Heart left ventricle (tissue), 16 donors: ENCODE measurements around the gene PFKFB4. TPM values are rescaled to one million over a fixed set of nuclear protein-coding genes. Genes with fewer than 3 reads are reported as not detected.
"Not testable (repeated sequence)": the region's sequence is repeated elsewhere in the genome, so short reads cannot be mapped to it uniquely, and the experiment has no call there.

ENCODE experiments used
- ATAC-seq, 4 donors: fragments of 200-7000 bp; cut with Tn5 transposase; one replicate each; pipeline ENCODE4 v1.9.1; 2020 to 2022; ENCODE audit warnings: moderate library complexity in 4 of 4, mild to moderate bottlenecking in 3 of 4, moderate number of reproducible peaks in 1 of 4
- DNase-seq, 5 donors: peaks; one replicate each; pipeline ENCODE4 v3.0.0-alpha.2; 2020
- H3K27ac ChIP-seq, 12 donors: fragments of 200-600 bp; sonication (generic) in 4 of 12; one replicate each; pipeline versions ENCODE4 v1.5.0 to v1.8.0; 2016 to 2022; ENCODE audit warnings: mild to moderate bottlenecking in 2 of 12
- H3K27me3 ChIP-seq, 9 donors: fragments of 200-600 bp; sonication (generic) in 2 of 9; one replicate each; pipeline versions ENCODE4 v1.5.1 to v1.8.0; 2016 to 2022; ENCODE audit warnings: mild to moderate bottlenecking in 3 of 9
- H3K36me3 ChIP-seq, 9 donors: fragments of 200-600 bp; sonication (generic) in 2 of 9; one replicate each; pipeline versions ENCODE4 v1.5.0 to v1.8.0; 2018 to 2022; ENCODE audit warnings: mild to moderate bottlenecking in 2 of 9
- H3K4me1 ChIP-seq, 12 donors: fragments of 200-600 bp; sonication (generic) in 4 of 12; one replicate each; pipeline versions ENCODE4 v1.5.0 to v1.8.0; 2016 to 2022; ENCODE audit warnings: mild to moderate bottlenecking in 3 of 12
- H3K4me3 ChIP-seq, 12 donors: fragments of 200-600 bp; sonication (generic) in 4 of 12; one replicate each; pipeline versions ENCODE4 v1.5.0 to v1.8.0; 2017 to 2022; ENCODE audit warnings: mild to moderate bottlenecking in 9 of 12, moderate library complexity in 4 of 12
- H3K9me3 ChIP-seq, 12 donors: fragments of 200-600 bp; sonication (generic) in 4 of 12; one replicate each; pipeline versions ENCODE4 v1.5.0 to v1.8.0; 2016 to 2022; ENCODE audit warnings: mild to moderate bottlenecking in 1 of 12
- POLR2A ChIP-seq, 2 donors: fragments of 450-650 bp; IDR thresholded peaks; one replicate each; pipeline ENCODE4 v1.6.1; 2017; ENCODE audit warnings: antibody characterized with exemption in 2 of 2, mild to moderate bottlenecking in 2 of 2, moderate library complexity in 2 of 2
- WGBS, 4 donors: extraction: QIAGEN DNeasy Blood & Tissue Kit in 2 of 4; methylation state at CpG; one replicate each; pipeline versions ENCODE4 v1.1.5 to v1.1.7; 2013 to 2018; 5-methylcytosine and 5-hydroxymethylcytosine counted together
- intact Hi-C, 10 donors: fragments of 100-400 bp; cut with DNase I; formaldehyde crosslinking; loops; one replicate each; pipeline versions ENCODE4 v1.11.1 to v1.14.2; 2022
- polyA plus RNA-seq, 2 donors: library from polyadenylated mRNA; stranded (reverse); fragments of 200-250 nt; gene quantifications; one replicate each; pipeline ENCODE4 v1.2.3, GENCODE V29; 2013
- total RNA-seq, 9 donors: library from RNA; depleted of rRNA in 2 of 9; stranded (reverse); fragments of >200 nt in 2 of 9; fragmentation: NEBNext Ultra II Directional in 3 of 9; extraction: Animal tissue kit (Norgen Biotek cat#: 25700) in 3 of 9; gene quantifications; one replicate each; pipeline versions ENCODE4 v1.1.0 to v1.2.4, GENCODE V29; 2016 to 2023
- TF ChIP-seq, protein P1 (sequence below), 12 donors: fragments of 200-600 bp; sonication (generic) in 4 of 12; IDR thresholded peaks; one replicate each; pipeline versions ENCODE4 v1.5.0 to v1.8.0; 2018 to 2022; ENCODE audit warnings: antibody characterized with exemption in 12 of 12, mild to moderate bottlenecking in 5 of 12
- donor health status: ischemic (EF 13 %, LVEDD 7.1; RV severe dilation, severe dysfunction).
- donor health status: healthy with polysubstance abuse.
- donor health status: DM: no; HTN: yes; CAD: no.
- donor health status: DM: no; HTN: no; CAD: no.
- donor health status: ischemic (EF 25% LVEDD 6.9; RV normal size, moderate dysfunction).
- donor health status: ischemic (EF 25% LVEDD 5.7; RV mildly dilated, moderate dysfunction).
- donor health status: healthy.
- donor health status: DM: yes; HTN: yes; CAD: no.
- donor health status: ischemic (EF 35%, LVEDD 5.7; RV mildly dilated, moderate dysfunction).
- donor health status: nonischemic (EF 11% LVEDD 7.7; RV severe dilation, severe dysfunction).
- donor health status: DM: yes; HTN: yes; CAD: no.
- donor health status: PGD.
- donor health status: ischemic (EF 29% LVEDD 5.4; RV normal size, mild dysfunction).
- donor health status: nonischemic (EF 23%, LVEDD 6.1; RV moderate dilation, normal function).

The PFKFB4 gene
- total and polyA plus RNA-seq, 11 donors: 0.44 to 9.1 (median 1.2) TPM

DNA sequence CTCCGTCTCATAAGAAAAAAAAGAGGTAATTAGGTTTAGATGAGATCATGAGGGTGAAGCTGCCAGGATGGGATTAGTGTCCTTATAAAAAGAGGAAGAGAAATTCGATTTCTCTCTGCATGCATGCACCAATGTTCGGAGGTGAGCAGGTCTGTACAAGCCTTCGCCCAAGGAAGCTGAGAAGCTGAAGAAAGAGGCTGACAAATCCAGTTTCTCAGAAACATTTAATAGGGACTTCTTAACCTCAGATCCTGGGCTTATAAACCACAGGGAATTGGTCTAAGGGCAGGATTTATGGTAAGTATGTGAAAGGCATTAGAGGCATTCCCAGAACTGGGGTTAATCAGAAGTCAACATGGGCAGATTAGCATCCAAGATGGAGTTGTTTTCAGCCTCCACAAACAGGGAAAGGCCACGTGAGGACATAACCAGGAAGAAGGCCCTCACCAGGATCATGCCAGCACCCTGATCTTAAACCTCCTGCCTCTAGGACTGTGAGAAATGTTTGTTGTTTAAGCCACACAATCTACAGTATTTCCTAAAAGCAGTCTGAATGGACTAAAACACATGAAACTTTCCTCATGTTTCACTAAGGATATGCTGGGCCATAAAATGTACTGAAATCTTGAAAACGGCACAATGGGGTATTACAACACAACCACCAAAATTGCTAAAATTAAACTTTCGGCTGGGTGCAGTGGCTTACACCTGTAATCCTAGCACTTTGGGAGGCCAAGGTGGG is 64.0 kb downstream of the PFKFB4 start:
- ATAC-seq (no peak), DNase-seq (no peak)
- TF ChIP-seq, protein P1, sequence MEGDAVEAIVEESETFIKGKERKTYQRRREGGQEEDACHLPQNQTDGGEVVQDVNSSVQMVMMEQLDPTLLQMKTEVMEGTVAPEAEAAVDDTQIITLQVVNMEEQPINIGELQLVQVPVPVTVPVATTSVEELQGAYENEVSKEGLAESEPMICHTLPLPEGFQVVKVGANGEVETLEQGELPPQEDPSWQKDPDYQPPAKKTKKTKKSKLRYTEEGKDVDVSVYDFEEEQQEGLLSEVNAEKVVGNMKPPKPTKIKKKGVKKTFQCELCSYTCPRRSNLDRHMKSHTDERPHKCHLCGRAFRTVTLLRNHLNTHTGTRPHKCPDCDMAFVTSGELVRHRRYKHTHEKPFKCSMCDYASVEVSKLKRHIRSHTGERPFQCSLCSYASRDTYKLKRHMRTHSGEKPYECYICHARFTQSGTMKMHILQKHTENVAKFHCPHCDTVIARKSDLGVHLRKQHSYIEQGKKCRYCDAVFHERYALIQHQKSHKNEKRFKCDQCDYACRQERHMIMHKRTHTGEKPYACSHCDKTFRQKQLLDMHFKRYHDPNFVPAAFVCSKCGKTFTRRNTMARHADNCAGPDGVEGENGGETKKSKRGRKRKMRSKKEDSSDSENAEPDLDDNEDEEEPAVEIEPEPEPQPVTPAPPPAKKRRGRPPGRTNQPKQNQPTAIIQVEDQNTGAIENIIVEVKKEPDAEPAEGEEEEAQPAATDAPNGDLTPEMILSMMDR (IDR thresholded peaks at IDR 0.05): no peak
- no peak for TF ChIP-seq POLR2A (IDR thresholded peaks at IDR 0.05)
- 87 to 92% (median 89%) methylated on average over 7 of the region's 7 CpGs for WGBS, 4 donors
- no peak overlapping the region for H3K4me3 ChIP-seq
- no peaks in the 10 kb centered on the region for H3K9me3 ChIP-seq
- intact Hi-C loops: no loop called here
- no peak overlapping the region for H3K27ac ChIP-seq
- H3K27me3 ChIP-seq: no peaks in the 10 kb centered on the region
- H3K4me1 ChIP-seq: no peaks in the 10 kb centered on the region
- H3K36me3 ChIP-seq: peaks cover 0 to 66% (median 21%) of the 10 kb centered on the region in 9 donors

DNA sequence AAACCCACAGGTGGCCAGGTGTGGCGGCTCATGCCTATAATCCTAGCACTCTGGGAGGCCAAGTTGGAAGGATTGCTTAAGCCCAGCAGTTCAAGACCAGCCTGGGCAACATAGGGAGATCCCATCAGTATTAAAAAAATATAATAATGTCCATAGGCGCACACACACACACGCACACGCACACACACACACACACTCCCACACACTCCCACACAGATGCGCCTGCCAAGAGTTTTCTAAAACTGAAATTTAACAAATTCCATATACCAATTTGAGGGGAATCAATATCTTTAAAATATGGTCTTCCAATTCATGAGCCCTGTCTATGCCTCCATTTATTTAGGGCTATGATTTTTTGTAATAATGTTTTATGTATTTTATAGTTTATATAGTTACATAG is 69.7 kb downstream of the PFKFB4 start:
- WGBS, 4 donors: 88 to 92% (median 91%) methylated on average over 5 of the region's 5 CpGs
- peaks cover 0 to 16% (median 0%) of the 10 kb centered on the region in 9 donors for H3K36me3 ChIP-seq
- H3K4me1 ChIP-seq: no peaks in the 10 kb centered on the region
- H3K27ac ChIP-seq: no peak overlapping the region
- H3K27me3 ChIP-seq: no peaks in the 10 kb centered on the region
- intact Hi-C loops: no loop called here
- no peak overlapping the region for H3K4me3 ChIP-seq
- no peaks in the 10 kb centered on the region for H3K9me3 ChIP-seq
- no peak for TF ChIP-seq POLR2A (IDR thresholded peaks at IDR 0.05)
- TF ChIP-seq, protein P1 (IDR thresholded peaks at IDR 0.05): no peak
- DNase-seq: no peak
- ATAC-seq: no peak

DNA sequence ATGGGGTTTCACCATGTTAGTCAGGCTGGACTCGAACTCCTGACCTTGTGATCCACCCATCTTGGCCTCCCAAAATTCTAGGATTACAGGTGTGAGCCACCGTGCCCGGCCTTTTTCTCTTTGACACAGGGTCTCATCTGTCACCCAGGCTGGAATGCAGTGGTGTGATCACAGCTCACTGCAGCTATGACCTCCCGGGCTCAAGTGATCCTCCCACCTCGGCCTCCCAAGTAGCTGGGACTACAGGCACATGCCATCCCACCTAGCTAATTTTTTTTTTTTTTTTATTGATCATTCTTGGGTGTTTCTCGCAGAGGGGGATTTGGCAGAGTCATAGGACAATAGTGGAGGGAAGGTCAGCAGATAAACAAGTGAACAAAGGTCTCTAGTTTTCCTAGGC is 73.8 kb downstream of the PFKFB4 start:
- H3K27ac ChIP-seq, DNase-seq, H3K9me3 ChIP-seq, ATAC-seq, H3K27me3 ChIP-seq, H3K36me3 ChIP-seq, H3K4me3 ChIP-seq, intact Hi-C loops: not testable (repeated sequence)
- 94 to 98% (median 94%) methylated on average over 6 of the region's 6 CpGs for WGBS, 4 donors
- H3K4me1 ChIP-seq: peaks cover 0 to 15% (median 4%) of the 10 kb centered on the region in 12 donors

DNA sequence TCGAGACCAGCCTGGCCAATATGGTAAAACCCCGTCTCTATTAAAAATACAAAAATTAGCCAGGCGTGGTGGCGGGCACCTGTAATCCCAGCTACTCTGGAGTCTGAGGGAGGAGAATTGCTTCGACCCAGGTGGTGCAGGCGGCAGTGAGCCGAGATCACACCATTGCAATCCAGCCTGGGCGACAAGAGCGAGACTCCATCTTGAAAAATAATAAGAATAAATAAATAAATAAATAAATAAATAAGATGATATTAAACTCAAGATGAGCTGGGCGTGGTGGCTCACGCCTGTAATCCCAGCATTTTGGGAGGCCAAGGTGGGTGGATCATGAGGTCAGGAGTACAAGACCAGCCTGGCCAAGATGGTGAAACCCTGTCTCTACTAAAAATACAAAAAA is 75.7 kb downstream of the PFKFB4 start:
- H3K27ac ChIP-seq, DNase-seq, H3K9me3 ChIP-seq, H3K4me3 ChIP-seq, H3K27me3 ChIP-seq, ATAC-seq, intact Hi-C loops: not testable (repeated sequence)
- peaks cover 0 to 11% (median 0%) of the 10 kb centered on the region in 9 donors for H3K36me3 ChIP-seq
- 98 to 99% (median 98%) methylated on average over 11 of the region's 11 CpGs for WGBS, 4 donors
- H3K4me1 ChIP-seq: peaks cover 0 to 19% (median 6%) of the 10 kb centered on the region in 12 donors

DNA sequence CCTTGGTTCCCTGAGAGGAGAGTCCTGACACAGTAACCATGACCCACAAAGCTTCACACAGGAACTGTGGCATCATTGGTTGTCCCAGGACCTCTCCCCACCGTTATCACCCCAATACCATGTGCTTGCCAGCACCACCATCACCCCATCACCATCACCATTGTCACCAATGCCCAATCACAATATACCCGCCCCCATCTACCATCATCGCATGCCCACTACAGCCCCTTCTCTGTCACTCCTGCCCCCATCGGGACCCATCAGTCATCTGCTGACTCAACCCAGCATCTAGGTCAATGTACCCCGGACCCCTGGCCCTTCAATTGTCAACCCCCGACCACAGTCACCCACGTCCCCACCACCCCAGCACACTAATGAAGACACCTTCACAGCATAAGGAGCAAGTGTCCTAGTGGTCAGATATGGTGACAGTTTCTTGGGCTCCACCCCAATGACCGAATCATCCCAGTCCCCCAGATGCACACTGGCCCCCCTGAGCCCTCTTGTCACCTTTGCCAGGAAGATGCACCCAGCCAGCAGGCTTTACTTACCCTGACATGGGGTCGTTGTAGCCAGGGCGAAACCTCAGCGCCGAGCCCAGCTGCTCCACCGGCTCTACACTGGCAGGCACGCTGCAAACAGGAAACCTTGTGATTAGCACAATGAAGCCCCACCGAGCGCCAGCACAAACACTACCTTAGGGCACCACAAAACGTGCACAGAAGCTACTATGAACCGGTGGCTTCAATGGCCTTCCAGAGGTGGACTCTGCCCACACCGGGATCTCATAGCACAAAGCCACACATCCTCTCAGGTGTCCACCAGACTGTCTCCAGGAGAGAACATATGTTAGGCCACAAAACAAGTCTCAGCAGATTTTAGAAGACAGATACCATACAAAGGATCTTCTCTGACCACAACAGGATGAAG is 77.7 kb downstream of the PFKFB4 start:
- no peaks in the 10 kb centered on the region for H3K27me3 ChIP-seq
- peak overlapping the region in 9 of 12 donors; percentile 3 to 88 (median 74) for H3K27ac ChIP-seq
- intact Hi-C loops: loop anchor here in 1 of 10 donors (10.0 kb wide), 1 partner anchor 206 kb away; the partner anchor contains the start of gene NCKIPSD
- TF ChIP-seq POLR2A (IDR thresholded peaks at IDR 0.05): no peak
- TF ChIP-seq, protein P1 (IDR thresholded peaks at IDR 0.05): no peak
- peak in 2 of 4 donors; percentile 8 to 21 for ATAC-seq
- H3K4me3 ChIP-seq: peak overlapping the region in 1 of 12 donors; percentile 25
- peaks cover 0 to 19% (median 7%) of the 10 kb centered on the region in 12 donors for H3K4me1 ChIP-seq
- peaks cover 0 to 17% (median 0%) of the 10 kb centered on the region in 9 donors for H3K36me3 ChIP-seq
- no peaks in the 10 kb centered on the region for H3K9me3 ChIP-seq
- WGBS, 4 donors: 69 to 84% (median 80%) methylated on average over 16 to 19 of the region's 19 CpGs
- no peak for DNase-seq
